KOPT-K1 (cell line): ENCODE measurements around the gene SLC31A1.
"Not testable (repeated sequence)": the region's sequence is repeated elsewhere in the genome, so short reads cannot be mapped to it uniquely, and the experiment has no call there.

Experiments
- H3K27ac ChIP-seq: fragments of 200-600 bp; sonication (generic); 2 replicates; pipeline ENCODE4 v1.5.1; 2016; ENCODE audit warnings: antibody characterized with exemption, mild to moderate bottlenecking, low read depth, low read length; ENCODE audit not compliant: poor library complexity, severe bottlenecking
- H3K36me3 ChIP-seq: fragments of 200-600 bp; sonication (generic); 2 replicates; pipeline ENCODE4 v1.5.1; 2017; ENCODE audit warnings: antibody characterized with exemption, mild to moderate bottlenecking, low read length, moderate library complexity; ENCODE audit not compliant: insufficient read depth
- H3K9me3 ChIP-seq: fragments of 200-600 bp; sonication (generic); 2 replicates; pipeline ENCODE4 v1.5.1; 2017; ENCODE audit warnings: antibody characterized with exemption, low read length, mild to moderate bottlenecking; ENCODE audit not compliant: insufficient read depth, poor library complexity, severe bottlenecking

The SLC31A1 gene

DNA sequence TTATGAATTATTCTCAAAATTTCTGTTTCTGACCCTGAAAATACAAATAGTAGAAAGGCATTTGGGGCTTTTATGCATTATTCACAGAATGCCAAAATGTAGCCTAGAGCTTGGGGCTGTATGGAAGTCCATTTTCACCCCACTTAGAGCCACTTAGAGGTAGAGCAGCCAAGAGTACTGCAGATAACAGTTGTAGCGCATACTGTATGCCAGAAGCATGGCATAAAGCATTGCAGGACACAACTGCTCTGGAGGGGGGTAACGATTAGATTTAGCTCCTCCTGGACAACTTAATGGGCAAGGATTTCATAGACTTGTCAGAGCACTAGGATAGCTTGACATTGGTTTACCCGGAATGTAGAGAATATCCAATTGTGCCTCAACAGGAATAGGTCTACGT lies 15.7 kb downstream of the SLC31A1 start:
- Histone ChIP-seq H3K9me3 (no peaks in the 10 kb centered on the region), H3K27ac (no peak overlapping the region), H3K36me3 (no peaks in the 10 kb centered on the region)

DNA sequence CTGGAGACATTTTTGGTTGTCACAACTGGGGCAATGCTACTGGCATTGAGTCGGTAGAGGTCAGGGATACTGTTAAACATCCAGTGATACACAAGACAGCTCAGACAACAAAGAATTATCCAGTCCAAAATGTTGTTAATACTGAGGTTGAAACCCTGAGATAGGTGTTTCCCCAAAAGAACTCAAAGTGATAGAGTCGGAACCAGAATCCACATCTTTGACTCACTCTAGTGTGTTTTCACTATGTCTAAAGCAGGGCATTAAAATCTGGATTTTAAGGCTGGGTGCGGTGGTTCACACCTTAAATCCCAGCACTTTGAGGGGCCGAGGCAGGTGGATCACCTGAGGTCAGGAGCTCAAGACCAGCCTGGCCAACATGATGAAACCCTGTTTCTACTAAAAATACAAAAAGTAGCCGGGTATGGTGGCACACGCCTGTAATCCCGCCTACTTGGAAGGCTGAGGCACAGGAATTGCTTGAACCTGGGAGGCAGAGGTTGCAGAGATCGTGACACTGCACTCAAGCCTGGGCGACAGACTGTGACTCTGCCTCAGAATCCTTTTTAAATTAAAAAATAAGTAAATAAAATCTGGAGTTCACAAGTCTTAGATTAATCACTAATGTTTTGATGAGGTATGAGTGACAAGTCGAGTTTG lies 17.0 kb downstream of the SLC31A1 start:
- Histone ChIP-seq H3K9me3 (no peaks in the 10 kb centered on the region), H3K27ac (no peak overlapping the region), H3K36me3 (no peaks in the 10 kb centered on the region)

DNA sequence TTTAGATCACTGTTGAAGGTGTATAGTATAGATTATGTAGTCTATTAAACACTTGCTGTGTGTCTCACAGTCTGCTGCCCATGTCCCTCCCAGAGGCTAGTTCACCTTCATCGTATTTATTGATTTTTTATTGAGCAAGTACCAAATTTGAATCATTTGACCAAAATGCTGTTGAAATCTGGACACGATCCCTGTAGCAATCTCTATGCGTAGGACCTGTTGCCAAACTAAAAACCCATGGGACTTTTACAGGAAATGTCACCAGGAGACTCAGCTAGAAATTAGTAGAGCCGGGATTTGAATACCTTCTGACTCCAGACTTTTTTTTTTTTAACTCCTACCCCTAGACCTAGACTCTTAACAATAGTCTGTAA lies 17.5 kb downstream of the SLC31A1 start:
- Histone ChIP-seq H3K36me3 (no peaks in the 10 kb centered on the region), H3K9me3 (no peaks in the 10 kb centered on the region), H3K27ac (no peak overlapping the region)

DNA sequence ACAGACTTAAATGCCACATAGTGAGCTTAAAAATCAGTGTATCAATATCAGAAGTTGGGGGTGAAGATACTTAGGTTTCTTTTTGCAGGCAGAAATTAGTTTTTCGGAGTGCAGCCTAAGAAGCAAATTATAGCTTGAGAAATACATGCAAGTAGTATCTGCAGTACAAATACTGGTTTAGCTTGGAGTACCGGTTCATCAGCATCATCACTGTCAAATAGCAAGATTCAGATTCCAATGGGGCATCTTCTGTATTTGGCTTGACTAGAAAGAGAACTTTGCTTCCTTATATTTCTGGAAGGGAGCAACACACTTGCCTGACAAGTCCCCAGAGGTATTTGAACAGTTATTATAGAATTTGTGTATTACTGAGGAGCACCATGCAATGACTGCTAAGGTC lies 19.8 kb downstream of the SLC31A1 start:
- Histone ChIP-seq H3K9me3 (no peaks in the 10 kb centered on the region), H3K36me3 (no peaks in the 10 kb centered on the region), H3K27ac (no peak overlapping the region)

DNA sequence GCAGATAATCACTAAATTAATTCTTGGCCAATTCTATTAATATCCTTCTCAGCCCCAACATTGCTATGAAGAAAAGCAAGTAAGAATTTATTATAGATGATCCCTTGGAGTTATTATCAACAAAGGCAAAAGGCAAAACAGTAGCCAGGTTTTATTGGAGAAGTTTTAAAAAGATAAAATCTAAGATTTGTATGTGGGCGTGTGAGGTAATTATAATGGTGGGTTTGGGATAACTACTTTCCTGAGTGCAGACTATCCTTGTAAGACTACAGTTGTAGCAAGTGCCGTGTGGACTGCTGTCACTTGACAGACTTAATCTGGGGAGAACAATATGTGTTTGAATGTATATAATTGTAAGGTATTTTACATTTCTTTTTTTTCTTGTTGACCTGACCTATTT lies 23.2 kb downstream of the SLC31A1 start:
- H3K27ac ChIP-seq = no peak overlapping the region
- H3K36me3 ChIP-seq = no peaks in the 10 kb centered on the region
- no peaks in the 10 kb centered on the region for H3K9me3 ChIP-seq

DNA sequence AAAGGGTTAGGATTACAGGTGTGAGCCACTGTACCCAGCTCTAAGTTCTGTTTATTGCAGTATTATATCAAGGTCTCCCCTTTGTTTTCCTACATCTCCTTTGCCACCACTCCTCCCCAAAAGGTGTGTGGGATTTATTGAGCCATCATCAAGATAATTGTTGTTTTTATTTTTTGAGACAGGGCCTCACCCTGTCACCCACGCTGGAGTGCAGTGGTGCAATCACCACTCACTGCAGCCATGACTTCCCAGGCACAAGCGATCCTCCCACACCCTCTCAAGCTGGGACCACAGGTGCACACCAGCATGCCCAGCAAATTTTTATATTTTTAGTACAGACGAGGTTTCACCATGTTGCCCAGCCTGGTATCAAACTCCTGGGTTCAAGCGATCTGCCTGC lies 24.6 kb downstream of the SLC31A1 start:
- H3K9me3 ChIP-seq = no peaks in the 10 kb centered on the region
- H3K27ac ChIP-seq = no peak overlapping the region
- H3K36me3 ChIP-seq = no peaks in the 10 kb centered on the region

DNA sequence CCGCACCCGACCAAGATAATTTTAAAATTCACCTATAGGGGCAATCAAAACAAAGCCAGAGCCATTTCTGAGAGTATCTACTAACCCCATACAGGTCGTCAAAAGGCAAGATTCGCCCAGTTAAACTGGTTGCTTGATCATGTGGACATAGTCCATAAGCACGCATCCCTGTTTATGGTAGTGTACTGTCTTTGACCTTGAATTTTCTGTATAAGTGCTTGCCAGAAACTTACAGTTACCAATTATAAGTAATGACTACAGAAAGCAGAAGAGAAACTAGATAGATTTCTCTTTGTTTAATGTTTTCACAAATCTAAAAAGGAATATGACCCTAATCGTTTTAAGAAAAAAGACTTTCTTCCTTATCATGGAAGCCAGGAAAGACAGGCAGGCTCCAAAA lies 25.6 kb downstream of the SLC31A1 start:
- Histone ChIP-seq H3K36me3 (no peaks in the 10 kb centered on the region), H3K27ac (no peak overlapping the region), H3K9me3 (no peaks in the 10 kb centered on the region)

DNA sequence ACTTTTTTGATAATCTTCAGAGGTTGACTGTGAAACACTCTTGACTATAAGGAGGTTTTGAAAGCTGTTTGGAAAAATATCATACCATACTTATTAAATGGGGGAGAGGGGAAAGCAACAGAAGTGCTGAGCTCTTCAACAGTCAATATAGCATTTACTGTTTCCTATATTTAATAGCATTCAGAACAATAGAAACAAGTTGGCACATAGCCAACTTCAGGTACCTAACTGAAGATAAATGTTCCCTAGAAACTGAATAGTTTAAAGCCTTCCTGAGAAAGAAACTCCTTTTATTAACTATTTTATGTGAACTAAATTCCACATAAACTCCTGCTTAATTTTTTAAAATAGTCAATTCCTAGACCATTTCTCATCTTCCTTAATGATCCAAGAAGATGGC lies 26.3 kb downstream of the SLC31A1 start:
- H3K27ac ChIP-seq = no peak overlapping the region
- no peaks in the 10 kb centered on the region for H3K36me3 ChIP-seq
- H3K9me3 ChIP-seq = no peaks in the 10 kb centered on the region

DNA sequence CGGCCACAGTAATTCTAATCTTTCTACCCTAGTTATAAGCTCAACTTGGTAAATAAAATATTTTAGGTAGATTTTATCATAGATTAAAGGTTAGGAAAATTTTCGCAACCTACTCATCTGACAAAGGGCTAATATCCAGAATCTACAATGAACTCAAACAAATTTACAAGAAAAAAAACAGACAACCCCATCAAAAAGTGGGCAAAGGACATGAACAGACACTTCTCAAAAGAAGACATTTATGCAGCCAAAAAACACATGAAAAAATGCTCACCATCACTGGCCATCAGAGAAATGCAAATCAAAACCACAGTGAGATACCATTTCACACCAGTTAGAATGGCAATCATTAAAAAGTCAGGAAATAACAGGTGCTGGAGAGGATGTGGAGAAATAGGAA lies 28.3 kb downstream of the SLC31A1 start:
- H3K27ac ChIP-seq, H3K36me3 ChIP-seq, H3K9me3 ChIP-seq: not testable (repeated sequence)

DNA sequence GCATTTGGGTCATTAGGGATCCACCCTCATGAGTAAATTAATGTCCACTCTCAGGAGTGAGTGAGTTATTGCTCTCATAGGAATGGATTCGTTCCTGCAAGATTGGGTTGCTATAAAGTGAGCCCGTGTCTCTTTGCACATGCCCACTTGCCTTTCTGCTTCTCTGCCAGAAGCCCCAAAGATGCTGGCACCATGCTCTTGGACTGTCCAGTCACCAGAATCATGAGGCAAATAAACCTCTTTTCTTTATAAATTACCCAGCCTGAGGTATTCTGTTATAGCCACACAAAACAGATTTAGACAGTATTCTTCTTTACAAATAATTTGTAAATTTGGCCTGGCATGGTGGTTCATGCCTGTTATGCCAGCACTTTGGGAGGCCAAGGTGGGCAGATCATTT lies 29.5 kb downstream of the SLC31A1 start:
- no peaks in the 10 kb centered on the region for H3K36me3 ChIP-seq
- no peak overlapping the region for H3K27ac ChIP-seq
- no peaks in the 10 kb centered on the region for H3K9me3 ChIP-seq

DNA sequence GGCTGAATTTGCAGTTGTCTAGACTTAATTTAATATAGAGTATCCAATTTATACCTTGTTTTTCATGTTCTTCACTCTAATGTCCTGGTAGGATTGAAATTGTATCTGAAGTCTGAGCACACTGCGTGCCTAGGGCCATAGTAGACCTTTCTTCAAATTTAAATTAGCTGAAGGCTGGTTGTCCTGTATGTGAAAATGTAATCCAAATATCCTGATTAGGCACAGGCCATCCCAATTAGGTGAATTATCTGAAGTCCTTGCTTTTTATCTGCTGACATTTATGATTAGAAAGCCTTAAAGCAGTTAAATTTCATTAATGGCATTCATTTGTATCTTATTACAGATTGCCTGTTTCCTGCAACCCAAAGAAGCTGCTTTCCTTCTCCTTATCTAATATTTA lies 33.6 kb downstream of the SLC31A1 start:
- Histone ChIP-seq H3K27ac (no peak overlapping the region), H3K36me3 (peaks cover 22% of the 10 kb centered on the region), H3K9me3 (no peaks in the 10 kb centered on the region)

DNA sequence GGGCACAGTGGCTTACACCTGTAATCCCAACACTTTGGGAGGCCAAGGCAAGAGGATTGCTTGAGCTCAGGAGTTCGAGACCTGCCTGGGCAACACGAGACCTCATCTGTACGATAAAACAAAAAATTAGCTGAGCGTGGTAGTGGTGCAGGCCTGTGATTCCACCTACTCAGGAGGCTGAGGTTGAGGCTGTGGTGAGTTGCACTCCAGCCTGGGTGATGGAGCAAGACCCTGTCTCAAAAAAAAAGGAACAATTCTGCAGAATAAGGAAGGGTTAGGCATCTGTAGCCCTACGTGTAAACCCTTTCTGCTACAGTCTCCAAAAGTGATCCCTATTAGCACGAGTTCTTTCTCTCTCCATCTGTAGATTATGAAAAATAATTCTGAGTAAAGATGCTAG lies 34.1 kb downstream of the SLC31A1 start:
- H3K36me3 ChIP-seq = peaks cover 26% of the 10 kb centered on the region
- no peak overlapping the region for H3K27ac ChIP-seq
- no peaks in the 10 kb centered on the region for H3K9me3 ChIP-seq

DNA sequence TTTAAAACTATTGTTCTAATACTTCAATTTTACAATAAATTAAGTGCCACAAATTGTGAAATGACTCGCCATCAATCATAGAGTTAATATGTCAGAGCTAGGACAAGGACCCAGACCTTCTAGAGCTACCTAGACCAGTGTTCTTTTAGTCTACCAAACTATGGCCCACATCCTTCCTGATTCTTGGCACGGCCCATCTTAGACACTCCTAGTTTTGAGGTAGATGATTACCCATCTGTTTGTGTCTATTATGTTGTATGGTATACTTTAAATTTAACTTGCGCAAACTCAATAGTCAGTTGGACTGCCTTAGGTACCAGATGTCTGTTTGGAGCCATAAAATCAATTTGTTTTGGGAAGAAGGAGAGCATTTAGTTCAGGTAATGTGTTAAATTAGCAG lies 36.5 kb downstream of the SLC31A1 start:
- no peaks in the 10 kb centered on the region for H3K9me3 ChIP-seq
- H3K27ac ChIP-seq = no peak overlapping the region
- peaks cover 40% of the 10 kb centered on the region for H3K36me3 ChIP-seq

DNA sequence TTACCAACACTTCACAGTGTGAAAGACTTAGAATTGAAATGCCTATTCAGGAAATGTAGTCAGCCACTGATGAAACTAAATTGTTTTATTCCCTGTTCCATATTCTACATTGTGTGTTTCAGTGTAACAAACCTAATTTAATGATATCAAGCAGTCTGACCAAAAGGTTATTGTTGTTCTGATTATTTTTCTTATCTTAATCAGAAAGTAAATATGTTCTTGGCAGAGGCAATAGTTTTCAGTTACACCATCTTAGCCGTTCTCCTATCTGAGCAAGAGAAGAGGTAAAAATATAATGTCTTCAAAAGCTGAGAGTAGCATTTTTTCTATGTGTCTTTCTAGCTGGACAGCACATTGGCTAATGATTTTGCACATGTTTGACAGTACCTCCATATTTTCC lies 36.9 kb downstream of the SLC31A1 start:
- Histone ChIP-seq H3K36me3 (peaks cover 40% of the 10 kb centered on the region), H3K27ac (no peak overlapping the region), H3K9me3 (no peaks in the 10 kb centered on the region)

DNA sequence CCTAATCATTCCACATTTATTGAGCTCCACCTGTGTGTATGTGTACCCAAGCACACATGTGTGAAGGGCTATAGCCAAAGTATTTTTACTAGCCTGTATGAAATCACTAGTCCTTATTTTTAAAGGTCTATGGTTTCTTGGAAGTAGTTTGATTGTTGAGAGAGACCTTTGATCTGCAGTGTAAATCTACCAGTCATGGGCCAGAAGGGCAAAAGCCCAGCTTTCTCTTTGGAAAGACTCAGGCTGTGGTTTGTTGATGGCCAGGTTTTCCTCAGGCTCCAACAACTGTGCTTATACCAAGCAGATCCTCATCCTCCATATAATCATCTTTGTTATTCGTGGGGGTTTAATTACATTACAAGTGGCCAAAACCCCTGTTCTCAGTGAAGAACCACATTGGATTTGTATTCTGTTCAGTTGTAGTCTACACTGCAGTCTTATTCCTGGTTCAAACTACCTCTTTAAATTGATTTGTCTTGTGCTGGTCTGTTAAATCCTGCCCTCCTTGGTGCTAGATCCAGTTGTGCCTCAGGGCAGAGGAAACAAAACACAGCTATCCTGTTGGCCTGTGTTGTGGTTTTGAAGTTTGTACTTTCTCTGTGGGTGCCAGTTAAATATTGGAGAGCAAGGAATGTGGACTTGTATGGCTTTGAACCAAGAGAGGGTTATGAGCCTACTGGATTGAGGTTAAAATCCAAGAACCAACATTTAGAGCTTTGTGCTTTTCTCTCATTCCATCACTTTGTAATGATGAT lies 40.8 kb downstream of the SLC31A1 start:
- H3K9me3 ChIP-seq = no peaks in the 10 kb centered on the region
- peaks cover 44% of the 10 kb centered on the region for H3K36me3 ChIP-seq
- no peak overlapping the region for H3K27ac ChIP-seq

DNA sequence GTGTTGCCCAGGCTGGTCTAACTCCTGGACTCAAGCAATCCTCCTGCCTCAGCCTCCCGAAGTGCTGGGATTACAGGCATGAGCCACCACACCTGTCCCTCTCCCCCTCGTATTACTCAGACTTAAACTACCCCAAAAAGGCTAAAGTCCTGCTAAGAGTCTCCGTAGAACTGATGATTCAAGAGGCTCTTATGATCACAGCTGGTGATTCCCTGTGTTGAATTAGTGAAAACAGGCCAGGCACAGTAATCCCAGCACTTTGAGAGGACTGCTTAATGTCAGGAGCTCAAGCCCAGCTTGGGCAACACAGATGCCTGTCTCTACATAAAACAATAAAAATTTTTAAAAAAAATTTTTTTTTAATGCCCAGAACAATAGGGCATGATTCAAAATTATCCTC lies 44.8 kb downstream of the SLC31A1 start:
- H3K9me3 ChIP-seq = no peaks in the 10 kb centered on the region
- H3K27ac ChIP-seq = no peak overlapping the region
- H3K36me3 ChIP-seq = peaks cover 51% of the 10 kb centered on the region
